ENCODE measurements around the gene RMI1.

- TF ChIP-seq CTCF (IDR thresholded peaks at IDR 0.05) (peak; percentile 56 to 65 (median 62)), EP300 (IDR thresholded peaks at IDR 0.05) (no peak), POLR2A (IDR thresholded peaks at IDR 0.05; ENCODE audit: low read depth) (no peak)
These were observed 42.6 kb upstream of the RMI1 start for GRCh38 chr9:83937861-83938455.
